Pancreas (tissue), 10 donors: ENCODE data around the gene SFT2D2. TPM values are rescaled to one million over a fixed set of nuclear protein-coding genes. Genes with fewer than 3 reads are reported as not detected.
A peak's percentile ranks its signal among the peaks of the same experiment; 100 is the strongest.

Experiments used
- ATAC-seq, 4 donors: fragments of 200-7000 bp; cut with Tn5 transposase; one replicate each; pipeline versions ENCODE4 v1.8.0 to v1.9.1; 2020; ENCODE audit warnings: mild to moderate bottlenecking in 4 of 4, moderate library complexity in 4 of 4
- DNase-seq, 6 donors: peaks; one replicate each; pipeline ENCODE4 v3.0.0-alpha.2; 2020
- FAIRE-seq: peaks from 2 replicates; lab custom pipeline; 2012; peaks lifted over from hg19 to GRCh38; lab: Jason Lieb, UNC
- H3K27ac ChIP-seq, 4 donors: fragments of 200-600 bp; sonication (generic); 1 replicate in 3 of 4; 2 replicates in 1 of 4; pipeline versions ENCODE4 v1.5.0 to v1.8.0; 2020
- H3K27me3 ChIP-seq, 4 donors: fragments of 200-600 bp; one replicate each; pipeline ENCODE4 v1.8.0; 2021
- H3K36me3 ChIP-seq, 3 donors: fragments of 200-600 bp; sonication (generic) in 1 of 3; one replicate each; pipeline versions ENCODE4 v1.5.0 to v1.8.0; 2020 to 2021
- H3K4me1 ChIP-seq, 3 donors: fragments of 200-600 bp; one replicate each; pipeline ENCODE4 v1.8.0; 2021
- H3K4me3 ChIP-seq, 4 donors: fragments of 200-600 bp; sonication (generic) in 2 of 4; one replicate each; pipeline versions ENCODE4 v1.5.0 to v1.8.0; 2020 to 2021
- H3K9me3 ChIP-seq, 4 donors: fragments of 200-600 bp; one replicate each; pipeline ENCODE4 v1.8.0; 2021
- WGBS, 2 donors: extraction: QIAGEN DNeasy Blood & Tissue Kit; methylation state at CpG; one replicate each; pipeline ENCODE4 v1.1.7; 2013; 5-methylcytosine and 5-hydroxymethylcytosine counted together
- intact Hi-C, 3 donors: fragments of 100-400 bp; cut with DNase I; formaldehyde crosslinking; loops; one replicate each; pipeline versions ENCODE4 v1.11.1 to v1.14.2; 2022
- polyA plus RNA-seq, 2 donors: library from polyadenylated mRNA; stranded (reverse); fragments of 200-250 nt; gene quantifications; one replicate each; pipeline ENCODE4 v1.2.3, GENCODE V29; 2013
- total RNA-seq, 6 donors: library from RNA; stranded (reverse); fragmentation: NEBNext Ultra II Directional in 4 of 6; extraction: Animal tissue kit (Norgen Biotek cat#: 25700) in 4 of 6; gene quantifications; one replicate each; pipeline versions ENCODE4 v1.2.1 to v1.2.4, GENCODE V29; 2021 to 2023
- TF ChIP-seq, protein P1 (sequence below), 4 donors: fragments of 200-600 bp; sonication (generic) in 3 of 4; IDR thresholded peaks; one replicate each; pipeline versions ENCODE4 v1.5.0 to v1.8.0; 2021; ENCODE audit warnings: antibody characterized with exemption in 4 of 4
- donor health status: healthy with polysubstance abuse.
- donor health status: DM: no; HTN: no; CAD: no; lungs with moderate emphysema.
- donor health status: DM: no; HTN: no; CAD: no.
- donor health status: control.
- donor health status: control.
- donor health status: Bipolar disorder and iron deficiency.
- donor health status: DM: yes; HTN: yes; CAD: no.
- donor health status: DM: no; HTN: no; CAD: no.
- donor health status: DM: no; HTN: no; CAD: no.
- donor health status: DM: yes; HTN: yes; CAD: no.

SFT2D2 gene
- total and polyA plus RNA-seq, 8 donors = 2.4 to 37.3 (median 17.9) TPM

DNA sequence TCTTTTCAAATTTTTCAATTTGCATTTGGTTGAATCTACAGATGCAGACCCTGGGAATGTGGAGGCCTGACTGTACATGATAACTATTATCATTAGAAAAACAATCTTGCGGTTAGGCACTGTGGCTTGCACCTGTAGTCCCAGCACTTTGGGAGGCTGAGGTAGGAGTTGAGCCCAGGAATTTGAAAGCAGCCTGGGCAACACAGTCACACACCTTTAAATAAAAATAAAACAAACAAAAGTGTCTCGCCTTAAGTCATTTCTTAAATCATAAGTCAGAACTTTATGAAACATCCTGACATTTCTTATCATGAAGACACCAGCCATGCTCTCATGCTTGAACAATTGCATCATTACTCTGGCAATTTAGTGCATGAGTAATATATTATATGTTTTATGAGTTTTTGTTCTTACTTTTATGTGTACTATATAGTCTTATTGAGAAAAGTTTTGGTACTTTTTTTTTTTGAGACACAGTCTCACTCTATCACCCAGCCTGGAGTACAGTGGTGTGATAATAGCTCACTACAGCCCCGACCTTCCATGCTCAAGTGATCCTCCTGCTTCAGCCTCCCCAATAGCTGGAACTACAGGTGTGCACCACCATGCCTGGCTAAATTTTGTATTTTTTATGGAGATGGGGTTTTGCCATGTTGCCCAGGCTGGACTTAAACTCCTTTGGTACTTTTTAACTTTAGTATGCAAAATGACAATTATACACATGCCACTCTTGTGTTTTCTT, 62.7 kb downstream of the SFT2D2 start:
- Histone ChIP-seq H3K9me3 (no peaks in the 10 kb centered on the region), H3K4me3 (no peak overlapping the region), H3K36me3 (no peaks in the 10 kb centered on the region), H3K27me3 (no peaks in the 10 kb centered on the region), H3K27ac (no peak overlapping the region), H3K4me1 (peaks cover 6 to 17% (median 14%) of the 10 kb centered on the region in 3 donors)
- TF ChIP-seq, protein P1, sequence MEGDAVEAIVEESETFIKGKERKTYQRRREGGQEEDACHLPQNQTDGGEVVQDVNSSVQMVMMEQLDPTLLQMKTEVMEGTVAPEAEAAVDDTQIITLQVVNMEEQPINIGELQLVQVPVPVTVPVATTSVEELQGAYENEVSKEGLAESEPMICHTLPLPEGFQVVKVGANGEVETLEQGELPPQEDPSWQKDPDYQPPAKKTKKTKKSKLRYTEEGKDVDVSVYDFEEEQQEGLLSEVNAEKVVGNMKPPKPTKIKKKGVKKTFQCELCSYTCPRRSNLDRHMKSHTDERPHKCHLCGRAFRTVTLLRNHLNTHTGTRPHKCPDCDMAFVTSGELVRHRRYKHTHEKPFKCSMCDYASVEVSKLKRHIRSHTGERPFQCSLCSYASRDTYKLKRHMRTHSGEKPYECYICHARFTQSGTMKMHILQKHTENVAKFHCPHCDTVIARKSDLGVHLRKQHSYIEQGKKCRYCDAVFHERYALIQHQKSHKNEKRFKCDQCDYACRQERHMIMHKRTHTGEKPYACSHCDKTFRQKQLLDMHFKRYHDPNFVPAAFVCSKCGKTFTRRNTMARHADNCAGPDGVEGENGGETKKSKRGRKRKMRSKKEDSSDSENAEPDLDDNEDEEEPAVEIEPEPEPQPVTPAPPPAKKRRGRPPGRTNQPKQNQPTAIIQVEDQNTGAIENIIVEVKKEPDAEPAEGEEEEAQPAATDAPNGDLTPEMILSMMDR (IDR thresholded peaks at IDR 0.05) = no peak
- intact Hi-C loops = no loop called here
- DNase-seq (no peak), FAIRE-seq (no peak), ATAC-seq (no peak)
- 63 to 71% methylated on average over 3 of the region's 3 CpGs for whole genome bisulfite sequencing, 2 donors

DNA sequence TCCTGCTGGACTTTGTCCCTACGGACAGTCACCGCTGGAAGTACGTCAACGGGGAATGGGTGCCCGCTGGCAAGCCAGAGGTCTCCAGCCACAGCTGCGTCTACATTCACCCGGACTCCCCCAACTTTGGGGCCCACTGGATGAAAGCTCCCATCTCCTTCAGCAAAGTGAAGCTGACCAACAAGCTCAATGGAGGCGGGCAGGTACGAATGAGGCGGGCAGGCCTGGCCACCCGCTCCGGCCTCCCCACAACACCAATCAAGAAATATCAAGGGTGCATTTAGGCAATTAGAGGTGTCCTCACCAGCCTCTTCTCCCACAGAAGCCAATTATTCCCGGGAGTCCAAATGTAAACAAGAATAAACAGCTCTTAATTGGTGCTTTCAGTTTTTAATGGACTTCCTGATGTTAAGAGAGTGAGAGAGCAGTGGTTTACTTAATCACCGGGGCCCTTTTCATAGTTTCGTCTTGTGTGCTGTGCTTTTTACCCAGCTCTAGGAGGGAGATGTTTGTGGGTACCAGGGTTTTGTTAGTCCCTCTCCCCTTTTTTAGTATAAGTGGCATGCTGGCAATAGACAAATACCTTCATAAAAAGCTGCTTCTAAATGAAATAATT, 65.5 kb downstream of the SFT2D2 start:
- TF ChIP-seq, protein P1 (IDR thresholded peaks at IDR 0.05) = no peak
- Histone ChIP-seq H3K9me3 (no peaks in the 10 kb centered on the region), H3K4me3 (no peak overlapping the region), H3K4me1 (peaks cover 0 to 4% (median 2%) of the 10 kb centered on the region in 3 donors), H3K27ac (no peak overlapping the region), H3K27me3 (no peaks in the 10 kb centered on the region), H3K36me3 (no peaks in the 10 kb centered on the region)
- DNase-seq (peak in 1 of 6 donors; percentile 35), ATAC-seq (peak in 1 of 4 donors; percentile 69), FAIRE-seq (no peak)
- intact Hi-C loops = no loop called here
- 87 to 89% methylated on average over 15 of the region's 15 CpGs for WGBS, 2 donors

DNA sequence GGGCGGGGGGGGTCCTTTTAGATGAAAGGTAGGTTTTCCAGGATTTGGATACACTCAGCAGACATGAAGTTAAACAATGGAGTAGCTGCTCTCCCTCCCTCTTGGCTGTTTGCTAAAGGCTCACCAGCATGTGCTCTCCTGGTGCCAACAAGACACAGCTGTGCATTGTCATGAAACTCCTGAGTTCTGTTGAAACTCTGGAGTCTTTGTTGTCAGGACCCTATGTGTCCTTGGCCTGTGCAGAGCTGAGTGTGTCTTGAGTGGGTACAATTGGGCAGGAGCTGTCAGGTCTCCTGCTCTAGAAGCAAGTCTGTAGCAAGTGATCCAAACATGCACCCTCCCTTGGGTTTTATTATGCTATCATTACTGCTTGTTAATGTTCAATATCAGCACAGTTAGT, 67.6 kb downstream of the SFT2D2 start:
- no peak for FAIRE-seq
- TF ChIP-seq, protein P1 (IDR thresholded peaks at IDR 0.05) = no peak
- Histone ChIP-seq H3K4me1 (no peaks in the 10 kb centered on the region), H3K4me3 (no peak overlapping the region), H3K27me3 (no peaks in the 10 kb centered on the region), H3K27ac (no peak overlapping the region), H3K9me3 (no peaks in the 10 kb centered on the region), H3K36me3 (no peaks in the 10 kb centered on the region)
- WGBS, 2 donors = 50 to 68% methylated on average over 1 of the region's 1 CpG
- no peak for DNase-seq
- intact Hi-C loops = no loop called here
- ATAC-seq = peak in 1 of 4 donors; percentile 34

DNA sequence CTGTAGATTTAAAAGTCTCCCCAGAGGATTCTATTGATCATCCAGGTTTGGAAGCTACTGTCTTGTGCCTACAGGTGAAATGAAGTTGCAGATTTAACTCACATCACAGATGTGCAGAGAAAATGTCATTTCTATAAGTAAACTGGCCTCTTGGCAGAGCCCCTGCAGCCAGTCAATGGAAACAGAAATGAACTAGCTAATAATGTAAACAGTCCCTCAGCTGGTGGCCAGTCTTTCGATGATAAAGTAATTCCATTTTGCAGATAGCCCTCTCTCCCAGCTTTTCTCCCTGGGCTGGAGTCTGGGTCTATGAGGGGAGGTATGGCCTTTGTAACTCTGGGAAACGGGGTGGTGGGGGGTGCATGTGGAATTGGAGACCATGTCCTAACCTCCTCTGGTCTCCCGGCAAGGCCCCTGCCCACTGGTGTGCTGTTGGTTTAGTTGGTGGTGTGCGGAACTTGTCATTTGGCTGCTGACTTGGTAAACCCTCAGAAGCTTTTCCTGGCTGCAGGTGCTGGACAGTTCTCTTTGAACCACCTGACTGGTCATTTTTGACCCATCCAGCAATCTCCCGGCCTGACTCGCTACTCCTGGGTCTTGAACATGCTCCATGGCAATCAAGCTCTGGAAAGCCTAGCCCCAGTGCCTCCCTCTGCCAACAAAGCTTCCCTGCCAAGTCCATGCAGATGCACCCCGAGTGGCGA, 69.8 kb downstream of the SFT2D2 start:
- intact Hi-C loops = no loop called here
- no peaks in the 10 kb centered on the region for H3K27me3 ChIP-seq
- no peaks in the 10 kb centered on the region for H3K36me3 ChIP-seq
- H3K9me3 ChIP-seq = no peaks in the 10 kb centered on the region
- no peak for FAIRE-seq
- 91 to 93% methylated on average over 8 of the region's 8 CpGs for WGBS, 2 donors
- DNase-seq = peak in 1 of 6 donors; percentile 30
- no peak for ATAC-seq
- H3K4me1 ChIP-seq = no peaks in the 10 kb centered on the region
- no peak overlapping the region for H3K27ac ChIP-seq
- no peak overlapping the region for H3K4me3 ChIP-seq
- TF ChIP-seq, protein P1 (IDR thresholded peaks at IDR 0.05) = no peak
